ENCODE data around the gene PANX2. TPM values are rescaled to one million over a fixed set of nuclear protein-coding genes. Genes with fewer than 3 reads are reported as not detected.
A peak's percentile ranks its signal among the peaks of the same experiment; 100 is the strongest.

Gene PANX2
- total RNA-seq, 1 donor from 2014 or later = 0.88 TPM

GRCh38 chr22:50184902-50185374 lies 14.4 kb downstream of the PANX2 start:
- H3K4me3 ChIP-seq = peak overlapping the region; percentile 20
- H3K27ac Mint-ChIP-seq = no peak overlapping the region
- peaks cover 10% of the 10 kb centered on the region for H3K4me1 Mint-ChIP-seq
- peaks cover 32% of the 10 kb centered on the region for H4K20me1 ChIP-seq (ENCODE audit: low read depth)
- no peaks in the 10 kb centered on the region for H3K9me3 Mint-ChIP-seq
- H3K27me3 Mint-ChIP-seq (ENCODE audit: insufficient read depth, low read depth) = peaks cover 3% of the 10 kb centered on the region
- no peaks in the 10 kb centered on the region for H3K9me3 ChIP-seq (ENCODE audit: low read depth)
- H3K36me3 Mint-ChIP-seq = no peaks in the 10 kb centered on the region
- no peaks in the 10 kb centered on the region for H3K36me3 ChIP-seq
- no peak overlapping the region for H3K9ac ChIP-seq
- DNase-seq (ENCODE audit: low spot score) = peak; percentile 41
- H3K79me2 ChIP-seq (ENCODE audit: low read depth) = peaks cover 17% of the 10 kb centered on the region
- no peak overlapping the region for H3K27ac ChIP-seq
- H3F3A ChIP-seq (ENCODE audit: low read depth) = peaks cover 6% of the 10 kb centered on the region
- no peak for TF ChIP-seq CTCF (IDR thresholded peaks at IDR 0.05)
- TF ChIP-seq EZH2phosphoT487 (IDR thresholded peaks at IDR 0.05) = no peak
- TF ChIP-seq EZH2 (IDR thresholded peaks at IDR 0.05) = no peak
- no peak overlapping the region for H3K4me3 Mint-ChIP-seq
- H3K4me1 ChIP-seq = peaks cover 14% of the 10 kb centered on the region
- H3K4me2 ChIP-seq = peak overlapping the region; percentile 58
- no peak overlapping the region for H2AFZ ChIP-seq (replicated peaks)
- peaks cover 16% of the 10 kb centered on the region for H3K27me3 ChIP-seq

- peaks cover 6% of the 10 kb centered on the region for H3F3A ChIP-seq (ENCODE audit: low read depth)
- peaks cover 17% of the 10 kb centered on the region for H3K79me2 ChIP-seq (ENCODE audit: low read depth)
- H2AFZ ChIP-seq (replicated peaks) = no peak within 1 kb of the TSS
- H3K36me3 ChIP-seq = no peaks in the 10 kb centered on the region
- H3K27me3 ChIP-seq = peaks cover 16% of the 10 kb centered on the region
- no peaks in the 10 kb centered on the region for H3K9me3 ChIP-seq (ENCODE audit: low read depth)
- peak within 1 kb of the TSS; percentile 67 for H3K4me3 ChIP-seq
- H3K4me1 ChIP-seq = peaks cover 14% of the 10 kb centered on the region
- Mint-ChIP-seq H3K9me3 (no peaks in the 10 kb centered on the region), H3K36me3 (no peaks in the 10 kb centered on the region), H3K4me3 (peak within 1 kb of the TSS; percentile 97), H3K4me1 (peaks cover 10% of the 10 kb centered on the region), H3K27me3 (ENCODE audit: insufficient read depth, low read depth) (peaks cover 3% of the 10 kb centered on the region), H3K27ac (peak within 1 kb of the TSS; percentile 98)
- peak within 1 kb of the TSS; percentile 21 for H3K9ac ChIP-seq
- H3K4me2 ChIP-seq = peak within 1 kb of the TSS; percentile 94
- DNase-seq (ENCODE audit: low spot score) = peak; percentile 96
- TF ChIP-seq EZH2phosphoT487 (IDR thresholded peaks at IDR 0.05) = no peak
- no peak for TF ChIP-seq EZH2 (IDR thresholded peaks at IDR 0.05)
- no peak for TF ChIP-seq CTCF (IDR thresholded peaks at IDR 0.05)
- peaks cover 38% of the 10 kb centered on the region for H4K20me1 ChIP-seq (ENCODE audit: low read depth)
- H3K27ac ChIP-seq = no peak within 1 kb of the TSS
These were observed 15.0 kb downstream of the PANX2 start, which contains the start of gene TRABD for GRCh38 chr22:50185375-50186087. Gene TRABD (plus strand): TSS chr22:50185913. CDS start chr22:50193061, 7,148 bp downstream.

GRCh38 chr22:50186181-50186714 lies 15.7 kb downstream of the PANX2 start:
- Histone ChIP-seq H2AFZ (replicated peaks) (no peak overlapping the region), H3K36me3 (no peaks in the 10 kb centered on the region), H3K9me3 (ENCODE audit: low read depth) (no peaks in the 10 kb centered on the region), H3K9ac (peak overlapping the region; percentile 21), H3K4me3 (peak overlapping the region; percentile 67), H3K4me2 (peak overlapping the region; percentile 94), H3K4me1 (peaks cover 14% of the 10 kb centered on the region), H3K27me3 (peaks cover 16% of the 10 kb centered on the region), H3K27ac (no peak overlapping the region), H3K79me2 (ENCODE audit: low read depth) (peaks cover 19% of the 10 kb centered on the region), H3F3A (ENCODE audit: low read depth) (peaks cover 6% of the 10 kb centered on the region), H4K20me1 (ENCODE audit: low read depth) (peaks cover 45% of the 10 kb centered on the region)
- Mint-ChIP-seq H3K27ac (peak overlapping the region; percentile 98), H3K27me3 (ENCODE audit: insufficient read depth, low read depth) (peaks cover 3% of the 10 kb centered on the region), H3K36me3 (peaks cover 1% of the 10 kb centered on the region), H3K9me3 (no peaks in the 10 kb centered on the region), H3K4me3 (peak overlapping the region; percentile 97), H3K4me1 (peaks cover 11% of the 10 kb centered on the region)
- TF ChIP-seq CTCF (IDR thresholded peaks at IDR 0.05) = no peak
- no peak for TF ChIP-seq EZH2phosphoT487 (IDR thresholded peaks at IDR 0.05)
- TF ChIP-seq EZH2 (IDR thresholded peaks at IDR 0.05) = no peak
- peak; percentile 61 for DNase-seq (ENCODE audit: low spot score)

Measured in neural progenitor cell (in vitro differentiated cells).